ENCODE data around the gene CRTAC1.
"Not testable (repeated sequence)": the region's sequence is repeated elsewhere in the genome, so short reads cannot be mapped to it uniquely, and the experiment has no call there.

Gene CRTAC1

GRCh38 chr10:97842656-97843280 lies 187.7 kb downstream of the CRTAC1 start:
- DNase-seq (ENCODE audit: low spot score) = peak; percentile 97

- DNase-seq (ENCODE audit: low spot score) = not testable (repeated sequence)
Observed at GRCh38 chr10:97842114-97842513, 188.3 kb downstream of the CRTAC1 start.

GRCh38 chr10:97841166-97841565 lies 189.3 kb downstream of the CRTAC1 start:
- not testable (repeated sequence) for DNase-seq (ENCODE audit: low spot score)

GRCh38 chr10:97838091-97838490 lies 192.3 kb downstream of the CRTAC1 start:
- no peak for DNase-seq (ENCODE audit: low spot score)

GRCh38 chr10:97836446-97836845 lies 194.0 kb downstream of the CRTAC1 start:
- DNase-seq (ENCODE audit: low spot score) = no peak

- DNase-seq (ENCODE audit: low spot score) = no peak
Observed at GRCh38 chr10:97831259-97831658, 199.2 kb downstream of the CRTAC1 start.

- DNase-seq (ENCODE audit: low spot score) = no peak
Observed at GRCh38 chr10:97830064-97830463, 200.4 kb downstream of the CRTAC1 start.

GRCh38 chr10:97828721-97829120 lies 201.7 kb downstream of the CRTAC1 start:
- DNase-seq (ENCODE audit: low spot score) = no peak

- DNase-seq (ENCODE audit: low spot score) = no peak
Observed at GRCh38 chr10:97827702-97828291, 202.6 kb downstream of the CRTAC1 start.

GRCh38 chr10:97826892-97827291 lies 203.5 kb downstream of the CRTAC1 start:
- no peak for DNase-seq (ENCODE audit: low spot score)

- no peak for DNase-seq (ENCODE audit: low spot score)
Observed at GRCh38 chr10:97825020-97825760, 205.2 kb downstream of the CRTAC1 start.

GRCh38 chr10:97823734-97824133 lies 206.7 kb downstream of the CRTAC1 start:
- DNase-seq (ENCODE audit: low spot score) = peak; percentile 61

GRCh38 chr10:97822261-97822687 lies 208.1 kb downstream of the CRTAC1 start:
- peak; percentile 79 for DNase-seq (ENCODE audit: low spot score)

- DNase-seq (ENCODE audit: low spot score) = peak; percentile 29
Observed at GRCh38 chr10:97821308-97822038, 208.9 kb downstream of the CRTAC1 start.

- DNase-seq (ENCODE audit: low spot score) = no peak
Observed at GRCh38 chr10:97820096-97820704, 210.2 kb downstream of the CRTAC1 start.

- no peak for DNase-seq (ENCODE audit: low spot score)
Observed at GRCh38 chr10:97818572-97818971, 211.8 kb downstream of the CRTAC1 start.

- no peak for DNase-seq (ENCODE audit: low spot score)
Observed at GRCh38 chr10:97816609-97817008, 213.8 kb downstream of the CRTAC1 start.

Data from SW480 (cell line).